Cardiac septum (tissue), 1 donor: ENCODE results near the gene ARPC1A. TPM values are rescaled to one million over a fixed set of nuclear protein-coding genes. Genes with fewer than 3 reads are reported as not detected.
"Not testable (repeated sequence)": the region's sequence is repeated elsewhere in the genome, so short reads cannot be mapped to it uniquely, and the experiment has no call there.

ENCODE experiments used
- DNase-seq: peaks from one replicate; pipeline ENCODE4 v3.0.0-alpha.2; 2020; ENCODE audit warnings: low spot score
- intact Hi-C: fragments of 100-400 bp; cut with DNase I; formaldehyde crosslinking; loops from one replicate; pipeline ENCODE4 v1.14.0; 2022
- total RNA-seq: library from RNA; stranded (reverse); fragmentation: NEBNext Ultra II Directional; extraction: Animal tissue kit (Norgen Biotek cat#: 25700); gene quantifications from one replicate; pipeline ENCODE4 v1.2.1, GENCODE V29; 2021
- donor health status: DM: no; HTN: no; CAD: no.

The ARPC1A gene
- total RNA-seq, 1 donor from 2014 or later = 116 TPM

GRCh38 chr7:99383203-99383602 is 57.5 kb downstream of the ARPC1A start:
- intact Hi-C loops = no loop called here
- DNase-seq = no peak

- intact Hi-C loops = no loop called here
- DNase-seq = no peak
These were observed 58.2 kb downstream of the ARPC1A start for GRCh38 chr7:99383791-99384370.

DNA sequence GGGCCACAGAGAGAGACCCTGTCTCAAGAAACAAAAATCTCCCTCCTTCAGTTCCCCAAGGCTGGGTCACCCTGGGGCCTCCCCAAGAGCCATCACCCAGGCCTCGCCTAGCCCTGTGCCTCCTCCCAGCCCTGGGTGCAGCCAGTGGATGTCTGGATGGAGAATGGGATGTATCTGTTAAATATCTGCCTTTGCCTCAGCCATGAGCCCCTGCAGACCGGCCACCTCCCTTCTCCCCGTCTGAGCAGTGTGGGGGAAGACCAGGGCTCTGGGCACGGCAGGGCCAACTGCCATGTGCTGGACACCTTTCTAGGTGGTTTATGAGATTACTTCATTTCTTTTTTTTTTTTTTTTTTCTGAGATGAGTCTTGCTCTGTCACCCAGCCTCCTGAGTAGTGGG is 58.8 kb downstream of the ARPC1A start:
- DNase-seq = no peak
- intact Hi-C loops = no loop called here

DNA sequence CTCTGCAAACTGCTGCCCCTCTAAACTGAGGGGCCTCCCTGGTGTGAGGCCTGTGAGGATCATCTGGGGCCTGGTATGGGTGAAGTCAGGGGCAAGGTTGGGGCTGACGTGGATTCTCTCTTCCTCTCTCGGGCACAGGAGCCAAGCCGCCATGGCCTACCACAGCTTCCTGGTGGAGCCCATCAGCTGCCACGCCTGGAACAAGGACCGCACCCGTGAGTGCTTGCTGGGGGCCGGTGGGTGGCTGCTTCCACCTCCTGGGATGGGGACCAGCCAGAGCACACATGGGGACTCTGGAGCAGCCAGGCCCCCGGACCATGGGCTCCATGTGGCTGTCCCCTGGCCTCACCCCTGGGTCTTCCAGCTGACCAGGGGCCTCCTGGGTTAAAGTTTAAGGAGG is 59.9 kb downstream of the ARPC1A start:
- intact Hi-C loops = no loop called here
- DNase-seq = no peak

DNA sequence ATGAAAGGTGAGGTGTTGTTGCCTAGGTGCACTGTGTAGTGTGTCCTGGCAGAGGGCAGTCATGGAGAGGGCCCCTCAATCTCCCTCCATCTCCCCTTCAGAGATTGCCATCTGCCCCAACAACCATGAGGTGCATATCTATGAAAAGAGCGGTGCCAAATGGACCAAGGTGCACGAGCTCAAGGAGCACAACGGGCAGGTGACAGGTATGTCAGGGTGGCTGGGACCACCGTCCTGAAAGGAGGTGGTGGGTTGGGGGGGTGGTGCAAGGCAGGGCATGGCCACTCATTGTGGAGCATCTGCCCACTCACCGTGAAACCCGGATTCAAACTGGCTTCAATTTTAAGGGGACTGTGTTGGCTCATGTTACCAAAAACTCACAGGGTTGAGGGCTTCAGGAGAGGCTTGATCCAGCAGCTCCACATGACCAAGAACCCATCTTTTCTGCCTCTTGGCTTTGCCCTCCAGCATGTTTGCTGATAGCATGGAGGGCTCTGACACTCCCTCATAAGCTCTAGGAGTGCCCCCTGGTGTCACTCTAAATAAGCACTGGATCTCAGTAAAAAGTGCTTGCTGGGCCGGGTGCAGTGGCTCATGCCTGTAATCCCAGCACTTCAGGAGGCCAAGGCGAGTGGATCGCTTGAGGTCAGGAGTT is 61.0 kb downstream of the ARPC1A start:
- no peak for DNase-seq
- intact Hi-C loops = no loop called here

DNA sequence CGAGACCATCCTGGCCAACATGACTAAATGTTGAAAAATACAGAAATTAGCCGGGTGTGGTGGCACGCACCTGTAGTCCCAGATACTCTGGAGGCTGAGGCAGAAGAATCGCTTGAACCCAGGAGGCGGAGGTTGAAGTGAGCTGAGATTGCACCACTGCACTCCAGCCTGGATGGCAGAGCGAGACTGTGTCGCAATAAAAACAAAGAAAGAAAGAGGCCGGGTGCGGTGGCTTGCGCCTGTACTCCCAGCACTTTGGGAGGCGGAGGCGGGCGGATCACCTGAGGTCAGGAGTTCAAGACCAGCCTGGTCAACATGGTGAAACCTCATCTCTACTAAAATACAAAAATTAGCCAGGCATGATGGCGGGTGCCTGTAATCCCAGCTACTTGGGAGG is 61.5 kb downstream of the ARPC1A start:
- DNase-seq, intact Hi-C loops: not testable (repeated sequence)

DNA sequence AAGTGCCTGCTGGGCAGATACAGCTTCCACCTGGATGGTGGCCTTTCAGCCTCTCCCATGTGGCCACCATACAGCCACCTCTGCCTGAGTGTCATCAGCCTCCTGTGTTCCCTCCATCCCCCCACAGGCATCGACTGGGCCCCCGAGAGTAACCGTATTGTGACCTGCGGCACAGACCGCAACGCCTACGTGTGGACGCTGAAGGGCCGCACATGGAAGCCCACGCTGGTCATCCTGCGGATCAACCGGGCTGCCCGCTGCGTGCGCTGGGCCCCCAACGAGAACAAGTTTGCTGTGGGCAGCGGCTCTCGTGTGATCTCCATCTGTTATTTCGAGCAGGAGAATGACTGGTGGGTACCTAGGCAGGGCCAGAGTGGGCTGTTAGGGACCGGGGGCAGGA is 62.2 kb downstream of the ARPC1A start:
- intact Hi-C loops = no loop called here
- no peak for DNase-seq

- no peak for DNase-seq
- intact Hi-C loops = no loop called here
These were observed 64.1 kb downstream of the ARPC1A start for GRCh38 chr7:99389772-99390171.

DNA sequence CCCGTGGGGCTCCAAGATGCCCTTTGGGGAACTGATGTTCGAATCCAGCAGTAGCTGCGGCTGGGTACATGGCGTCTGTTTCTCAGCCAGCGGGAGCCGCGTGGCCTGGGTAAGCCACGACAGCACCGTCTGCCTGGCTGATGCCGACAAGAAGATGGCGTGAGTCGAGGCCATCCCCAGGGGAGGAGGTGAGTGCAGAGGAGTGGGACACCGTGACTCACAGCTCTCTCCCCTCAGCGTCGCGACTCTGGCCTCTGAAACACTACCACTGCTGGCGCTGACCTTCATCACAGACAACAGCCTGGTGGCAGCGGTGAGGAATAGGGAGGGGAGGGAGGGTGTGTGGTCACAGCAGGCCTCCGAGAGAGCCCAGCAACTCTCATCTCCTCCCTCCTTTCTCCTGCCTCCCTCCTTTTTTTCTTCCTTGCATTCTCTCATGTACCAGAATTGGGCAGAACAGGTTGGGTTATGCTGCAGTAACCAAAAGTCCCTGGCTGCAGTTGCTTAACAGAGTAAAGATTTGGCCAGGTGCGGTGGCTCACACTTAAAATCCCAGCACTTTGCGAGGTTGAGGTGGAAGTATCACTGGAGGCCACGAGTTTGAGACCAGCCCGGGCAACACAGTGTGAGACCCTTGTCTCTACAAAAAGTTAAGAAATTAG is 65.4 kb downstream of the ARPC1A start:
- intact Hi-C loops = no loop called here
- no peak for DNase-seq

DNA sequence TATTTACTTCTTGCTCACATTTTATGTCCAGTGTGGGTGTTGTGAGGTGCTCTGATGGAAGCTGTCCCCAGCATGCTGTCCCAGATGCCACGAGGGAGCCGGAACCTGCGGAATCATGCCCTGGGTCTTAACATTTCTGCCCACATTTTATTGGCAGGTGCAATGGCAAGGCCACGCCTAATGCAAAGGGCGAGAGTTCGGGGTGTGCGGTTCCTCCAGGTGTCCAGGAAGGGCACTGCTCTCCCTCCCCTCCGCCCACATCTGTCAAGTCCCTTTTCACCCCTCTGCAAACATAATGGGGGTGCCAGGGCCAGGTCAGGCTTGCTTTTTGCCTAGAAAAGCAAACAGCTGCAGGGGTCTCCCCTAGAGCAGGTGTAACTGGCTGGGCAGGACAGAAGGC is 66.3 kb downstream of the ARPC1A start:
- intact Hi-C loops = no loop called here
- DNase-seq = no peak

GRCh38 chr7:99392659-99393354 is 67.1 kb downstream of the ARPC1A start:
- peak; percentile 84 for DNase-seq
- intact Hi-C loops = no loop called here

- intact Hi-C loops = no loop called here
- DNase-seq = no peak
These were observed 67.9 kb downstream of the ARPC1A start for GRCh38 chr7:99393355-99394187.

DNA sequence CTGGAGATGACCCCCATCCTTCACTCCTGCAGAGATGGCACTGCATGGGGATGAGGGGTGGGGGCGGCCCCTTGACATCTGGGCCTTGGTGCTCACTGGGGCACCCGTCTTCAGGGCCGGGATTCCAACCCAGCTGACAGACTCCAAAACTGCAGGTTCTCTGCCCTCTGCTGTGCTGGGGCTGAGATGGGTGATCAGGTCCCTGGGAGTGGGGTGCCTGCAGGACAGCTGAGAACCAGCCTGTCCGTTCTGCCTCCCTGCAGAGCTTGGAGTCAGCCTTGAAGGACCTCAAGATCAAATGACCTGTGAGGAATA is 68.4 kb downstream of the ARPC1A start:
- no peak for DNase-seq
- intact Hi-C loops = no loop called here

DNA sequence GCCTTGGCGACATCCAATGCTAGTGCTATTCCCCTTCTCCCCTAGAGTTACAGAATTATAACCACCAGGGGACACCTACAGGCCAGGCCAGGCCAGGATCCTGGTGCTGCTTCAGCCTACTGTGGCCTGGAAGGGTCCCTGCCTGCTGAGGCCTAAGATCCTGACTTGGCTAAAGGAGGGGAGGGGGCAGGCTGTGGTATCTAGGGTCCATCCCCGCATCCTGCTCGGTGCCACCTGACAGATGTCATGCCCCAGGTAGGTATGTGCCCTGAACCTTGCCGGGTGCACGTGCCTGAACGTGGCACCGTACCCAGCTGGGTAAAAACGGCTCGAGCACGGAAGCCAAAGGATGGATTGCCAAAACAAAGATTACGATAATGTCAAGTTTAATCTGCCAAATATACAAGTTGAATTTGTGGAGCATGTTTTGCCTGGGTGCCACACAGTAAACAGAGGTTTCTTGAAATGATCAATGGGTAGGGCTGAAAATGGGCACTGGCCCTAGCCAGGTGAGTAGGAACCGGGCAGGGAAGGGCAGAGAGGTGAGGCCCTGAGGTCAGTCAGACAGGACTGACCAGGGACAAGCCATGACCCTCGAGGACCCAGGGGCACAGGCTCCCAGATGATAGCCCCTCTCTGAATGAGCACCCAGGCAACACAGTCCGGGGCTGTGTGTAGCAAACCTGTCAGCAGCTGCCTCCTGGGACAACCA is 70.1 kb downstream of the ARPC1A start:
- no peak for DNase-seq
- intact Hi-C loops = no loop called here

DNA sequence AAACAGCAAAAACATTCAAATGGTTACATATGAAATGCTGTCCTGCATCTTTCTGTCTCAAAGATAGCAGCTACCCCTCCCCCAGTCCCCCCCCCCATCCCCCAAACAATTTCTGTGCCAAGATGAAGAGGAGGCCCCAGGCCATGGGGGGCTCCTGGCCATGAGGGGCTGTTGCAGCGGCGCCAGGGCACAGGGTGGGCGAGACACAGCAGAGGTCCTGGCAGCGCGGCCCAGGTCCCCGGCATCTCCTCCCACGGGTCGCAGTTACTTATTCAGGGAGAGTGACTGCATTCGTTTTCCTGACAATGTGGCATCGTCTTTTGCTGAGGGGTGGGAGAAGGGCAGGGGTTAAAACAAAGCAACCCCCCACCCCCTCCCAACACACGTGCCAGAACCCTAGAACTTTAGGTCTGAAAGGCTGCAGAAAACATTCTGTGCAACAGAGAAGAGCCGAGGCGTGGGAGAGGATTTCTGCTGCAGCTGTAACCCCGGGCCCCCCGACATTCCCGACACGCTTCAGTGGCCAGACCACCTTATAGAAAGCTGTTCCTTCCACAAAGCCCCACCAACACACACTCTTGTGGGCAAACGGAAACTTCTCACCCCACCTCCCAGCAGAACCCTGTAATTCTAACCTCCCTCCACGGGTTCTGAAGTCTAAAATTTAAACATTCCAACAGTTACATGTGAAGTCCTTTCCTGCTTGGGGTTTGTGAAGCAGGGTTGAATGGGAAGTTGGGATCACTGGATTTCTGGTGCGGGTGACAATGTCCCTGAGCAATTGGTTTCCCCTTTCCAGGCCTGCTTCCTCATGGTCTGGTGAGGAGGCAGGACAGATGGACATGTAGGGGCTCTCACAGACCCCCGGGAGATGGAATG is 71.0 kb downstream of the ARPC1A start:
- DNase-seq = no peak
- intact Hi-C loops = no loop called here

GRCh38 chr7:99397297-99397983 is 71.7 kb downstream of the ARPC1A start:
- no peak for DNase-seq

DNA sequence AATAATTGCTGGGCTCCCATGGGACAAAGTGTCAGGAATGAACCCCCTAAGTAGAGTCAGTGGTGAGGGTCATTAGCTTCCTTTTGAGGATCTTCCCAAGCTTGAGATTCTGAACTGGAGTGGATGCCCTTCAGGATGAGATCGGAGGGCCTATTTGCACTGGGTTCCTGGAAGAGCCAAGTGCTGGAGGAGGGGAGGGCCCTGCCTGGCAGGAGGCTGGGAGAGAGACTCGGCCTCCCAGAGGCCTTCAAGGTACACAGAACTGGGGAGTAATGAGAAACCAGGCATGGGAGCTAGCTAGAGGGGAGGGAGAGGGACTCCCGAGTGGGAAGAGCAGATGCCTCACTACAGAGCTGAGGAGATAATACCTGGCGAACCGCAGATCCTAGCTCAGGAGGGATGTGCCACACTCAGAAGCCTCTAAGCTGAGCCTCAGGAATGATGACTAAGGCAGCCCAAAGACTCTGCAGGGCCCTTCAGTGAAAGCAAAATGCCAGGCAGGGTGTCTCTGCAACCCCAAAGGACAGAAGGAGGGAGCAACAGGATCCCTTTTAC is 73.3 kb downstream of the ARPC1A start:
- intact Hi-C loops = no loop called here
- DNase-seq = no peak

More at GRCh38 chr7:99397297-99397983, 71.7 kb downstream of the ARPC1A start:
- intact Hi-C loops = no loop called here

DNA sequence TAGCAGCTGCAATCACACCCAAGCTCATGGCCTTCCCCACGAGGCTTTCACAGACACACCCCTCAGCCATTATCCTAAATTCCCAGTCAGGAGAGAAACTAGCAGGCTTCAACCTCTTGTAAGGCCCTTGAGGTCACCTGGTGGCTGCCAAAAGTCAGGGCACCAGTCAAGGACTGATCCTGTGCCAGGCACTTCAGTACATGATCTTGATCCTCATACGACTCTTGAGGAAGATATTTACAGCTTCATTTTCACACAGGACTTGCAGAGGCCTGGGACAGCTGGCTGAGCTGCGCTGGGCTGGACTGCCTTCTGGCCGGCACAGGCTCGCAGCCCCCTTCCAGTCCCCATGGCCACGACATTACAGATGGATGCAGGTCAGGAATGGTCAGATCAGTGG is 73.9 kb downstream of the ARPC1A start:
- no peak for DNase-seq
- intact Hi-C loops = no loop called here
